ENCODE data around the gene TTLL13.

TTLL13 gene

DNA sequence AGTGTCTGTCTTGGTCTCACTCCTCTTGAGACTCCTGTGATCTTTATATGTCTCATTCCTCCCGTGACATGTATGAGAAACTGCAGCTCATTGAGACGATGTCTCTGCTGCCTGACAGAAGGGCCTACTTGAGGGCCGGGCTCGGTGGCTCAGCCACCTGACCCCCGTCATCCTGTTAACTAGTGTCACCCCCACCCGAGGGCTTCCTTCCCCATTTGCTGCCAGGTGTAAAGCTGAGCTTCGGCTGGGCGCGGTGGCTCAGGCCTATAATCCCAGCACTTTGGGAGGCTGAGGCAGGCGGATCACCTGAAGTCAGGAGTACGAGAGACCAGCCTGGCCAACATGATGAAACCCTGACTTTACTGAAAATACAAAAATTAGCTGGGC lies 35.5 kb upstream of the TTLL13 start:
- intact Hi-C loops (cut with DNase I), result no loop called here
- DNase-seq, result no peak

DNA sequence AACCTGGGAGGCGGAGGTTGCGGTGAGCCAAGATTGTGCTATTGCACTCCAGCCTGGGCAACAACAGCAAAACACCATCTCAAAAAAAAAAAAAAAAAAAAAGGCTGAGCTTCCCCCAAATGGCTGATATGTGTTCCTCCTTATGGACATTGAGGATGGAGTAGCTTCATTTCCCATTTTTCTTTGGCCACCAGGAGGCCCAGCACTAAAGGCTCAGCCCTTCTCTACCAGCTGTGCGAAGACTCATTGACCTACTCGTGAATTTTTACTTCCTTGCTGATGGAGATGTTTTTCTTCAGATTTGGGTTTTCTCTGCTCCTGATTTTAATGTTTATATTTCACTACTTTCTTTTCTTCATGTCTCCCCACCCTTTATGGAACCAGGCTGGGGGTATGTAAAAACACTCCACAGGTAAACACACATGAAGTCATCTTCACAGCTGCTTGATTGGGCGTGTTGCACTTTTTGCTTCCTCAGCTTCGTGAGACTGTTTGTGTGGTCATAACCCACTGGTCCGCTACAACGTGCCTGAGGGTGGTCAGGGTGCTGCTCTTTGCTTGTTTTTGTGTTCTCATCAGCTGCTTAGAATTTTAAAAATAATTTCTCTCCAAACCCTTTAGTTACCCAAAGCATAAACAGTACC lies 34.7 kb upstream of the TTLL13 start:
- intact Hi-C loops (cut with DNase I), result no loop called here
- no peak for DNase-seq

DNA sequence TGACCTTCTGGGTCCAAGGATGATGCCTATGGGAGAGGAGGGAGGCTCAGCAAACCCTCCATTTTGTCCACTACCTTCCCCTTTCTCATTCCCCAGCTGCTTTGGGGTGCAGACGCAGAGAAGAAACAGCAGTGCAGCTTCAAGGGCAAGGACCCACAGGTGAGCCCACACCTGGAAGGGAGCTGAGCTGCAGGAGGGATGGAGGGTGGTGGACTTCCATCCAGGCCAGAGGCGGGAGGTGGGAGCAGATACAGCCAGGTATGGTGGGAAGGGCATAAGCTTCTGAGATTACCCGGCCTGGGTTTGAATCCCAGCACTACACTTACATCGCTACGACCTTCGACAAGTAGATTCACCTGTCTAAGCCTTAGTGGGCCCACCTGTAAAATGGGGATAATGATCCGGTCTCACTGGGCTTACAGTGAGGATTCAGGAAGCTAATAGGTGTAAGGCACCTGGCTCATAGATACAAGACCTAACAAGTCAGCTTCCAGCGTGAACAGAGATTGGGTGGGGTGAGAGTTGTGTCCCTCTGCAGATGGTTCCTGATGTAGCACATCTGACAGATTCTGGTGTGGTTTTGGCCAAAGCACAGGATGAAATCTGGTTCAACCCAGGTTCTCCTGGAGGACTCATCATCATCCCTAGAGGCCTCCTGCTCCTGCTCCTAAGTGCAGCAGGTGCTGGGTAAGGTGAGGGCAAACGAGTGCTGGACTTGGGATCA lies 31.5 kb upstream of the TTLL13 start:
- intact Hi-C loops (cut with DNase I), result no loop called here

DNA sequence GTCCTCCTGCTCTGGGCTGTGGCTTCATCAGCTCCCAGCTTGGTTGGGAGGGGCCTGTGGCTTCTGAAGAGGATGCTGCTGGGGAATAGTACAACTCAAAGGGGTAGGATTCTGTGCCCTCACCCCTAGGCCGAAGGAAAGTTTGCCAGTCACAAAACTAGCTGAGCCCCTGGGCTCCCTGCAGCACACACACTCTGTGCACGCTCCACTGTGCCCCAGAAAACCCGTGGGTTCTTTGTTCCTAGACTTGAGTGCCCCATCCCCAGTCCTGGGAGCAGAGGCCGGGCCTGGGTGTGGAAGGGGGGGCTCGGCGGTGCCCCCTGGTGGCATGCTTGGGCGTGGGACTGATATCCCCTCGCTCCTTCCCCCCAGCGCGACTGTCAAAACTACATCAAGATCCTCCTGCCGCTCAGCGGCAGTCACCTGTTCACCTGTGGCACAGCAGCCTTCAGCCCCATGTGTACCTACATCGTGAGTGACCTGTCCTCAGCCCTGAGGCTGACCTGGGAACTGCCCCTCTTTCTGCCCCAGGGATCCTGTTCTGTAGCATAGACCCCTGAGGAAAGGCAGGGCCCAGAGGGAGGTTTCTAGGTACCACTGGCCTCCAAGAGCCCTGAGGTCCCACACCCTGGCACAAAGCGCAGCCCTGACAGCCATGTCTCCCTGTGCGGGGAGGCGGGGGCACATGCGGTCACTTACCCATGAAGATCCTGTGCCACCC lies 29.8 kb upstream of the TTLL13 start:
- intact Hi-C loops (cut with DNase I), result no loop called here
- DNase-seq, result peak in 27 of 42 donors; percentile 27 to 80 (median 51)

More for the DNA sequence above, 31.5 kb upstream of the TTLL13 start:
- DNase-seq, result no peak

DNA sequence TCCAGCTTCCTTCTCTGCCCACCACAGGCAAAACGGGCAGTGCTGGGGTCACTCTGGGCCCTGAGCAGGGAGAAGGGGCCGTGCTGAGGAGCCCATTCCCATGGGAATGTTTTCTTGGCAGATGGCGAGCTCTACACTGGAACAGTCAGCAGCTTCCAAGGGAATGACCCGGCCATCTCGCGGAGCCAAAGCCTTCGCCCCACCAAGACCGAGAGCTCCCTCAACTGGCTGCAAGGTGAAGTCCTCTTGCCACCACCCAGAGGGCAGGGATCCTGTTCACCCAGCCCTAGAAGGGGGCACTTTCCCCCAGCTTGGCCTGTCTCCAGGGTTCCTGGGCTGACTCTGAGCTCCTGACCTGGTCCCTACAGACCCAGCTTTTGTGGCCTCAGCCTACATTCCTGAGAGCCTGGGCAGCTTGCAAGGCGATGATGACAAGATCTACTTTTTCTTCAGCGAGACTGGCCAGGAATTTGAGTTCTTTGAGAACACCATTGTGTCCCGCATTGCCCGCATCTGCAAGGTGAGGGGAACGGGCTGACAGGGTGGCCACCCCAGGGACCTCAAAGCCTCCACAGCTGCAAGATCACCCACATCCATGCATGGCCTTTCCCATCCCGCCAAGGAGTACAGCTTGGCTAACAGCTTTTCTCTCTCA lies 28.0 kb upstream of the TTLL13 start:
- intact Hi-C loops (cut with DNase I), result no loop called here
- DNase-seq, result peak; percentile 69 to 91 (median 83)

DNA sequence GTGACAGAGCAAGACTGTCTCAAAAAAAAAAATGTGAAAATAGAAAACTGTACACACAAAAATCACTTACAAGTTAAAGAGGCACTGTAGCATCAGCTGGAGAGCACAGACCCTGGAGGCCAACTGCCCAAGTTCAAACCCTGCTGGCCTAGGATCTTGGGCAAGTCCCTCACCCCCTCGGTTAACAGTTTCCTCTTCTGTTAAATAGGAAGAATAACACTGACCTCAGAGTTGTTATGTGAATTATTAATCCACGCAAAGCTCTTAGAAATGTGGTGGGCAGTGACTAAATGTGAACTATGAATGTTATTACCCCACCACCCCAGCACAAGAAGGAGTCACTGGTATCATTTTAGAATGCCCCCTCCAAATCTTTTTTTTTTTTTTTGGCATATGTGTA lies 26.8 kb upstream of the TTLL13 start:
- no peak for DNase-seq
- intact Hi-C loops (cut with DNase I), result no loop called here

DNA sequence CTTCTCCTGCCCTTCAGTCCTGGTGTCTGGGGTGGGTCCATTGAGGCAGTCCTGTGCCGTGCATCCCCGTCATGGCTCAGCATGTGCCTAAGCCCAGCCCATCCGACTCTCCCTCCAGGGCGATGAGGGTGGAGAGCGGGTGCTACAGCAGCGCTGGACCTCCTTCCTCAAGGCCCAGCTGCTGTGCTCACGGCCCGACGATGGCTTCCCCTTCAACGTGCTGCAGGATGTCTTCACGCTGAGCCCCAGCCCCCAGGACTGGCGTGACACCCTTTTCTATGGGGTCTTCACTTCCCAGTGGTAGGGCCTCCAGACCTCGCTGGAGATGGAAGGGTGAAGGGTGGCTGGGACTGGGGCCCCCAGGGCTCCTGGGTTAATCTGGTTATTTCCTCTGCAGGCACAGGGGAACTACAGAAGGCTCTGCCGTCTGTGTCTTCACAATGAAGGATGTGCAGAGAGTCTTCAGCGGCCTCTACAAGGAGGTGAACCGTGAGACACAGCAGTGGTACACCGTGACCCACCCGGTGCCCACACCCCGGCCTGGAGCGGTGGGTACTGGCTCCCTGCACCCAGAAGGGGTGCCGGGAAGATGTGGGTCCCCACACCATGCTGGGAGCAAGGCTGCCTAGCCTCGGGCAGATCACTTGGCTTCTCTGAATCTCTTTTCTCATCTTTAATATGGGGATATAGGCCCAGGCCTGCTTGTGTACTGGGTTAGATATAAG lies 25.8 kb upstream of the TTLL13 start:
- no peak for DNase-seq
- intact Hi-C loops (cut with DNase I), result no loop called here

DNA sequence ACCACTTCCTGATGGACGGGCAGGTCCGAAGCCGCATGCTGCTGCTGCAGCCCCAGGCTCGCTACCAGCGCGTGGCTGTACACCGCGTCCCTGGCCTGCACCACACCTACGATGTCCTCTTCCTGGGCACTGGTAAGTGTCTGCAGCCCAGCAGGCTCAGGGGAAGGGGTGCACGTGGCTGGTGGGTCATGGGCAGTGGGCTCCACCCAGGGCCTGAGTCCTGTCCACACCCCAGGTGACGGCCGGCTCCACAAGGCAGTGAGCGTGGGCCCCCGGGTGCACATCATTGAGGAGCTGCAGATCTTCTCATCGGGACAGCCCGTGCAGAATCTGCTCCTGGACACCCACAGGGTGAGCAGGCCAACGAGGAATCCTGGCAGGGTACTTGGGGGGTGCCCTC lies 24.3 kb upstream of the TTLL13 start:
- DNase-seq, result no peak
- intact Hi-C loops (cut with DNase I), result no loop called here

DNA sequence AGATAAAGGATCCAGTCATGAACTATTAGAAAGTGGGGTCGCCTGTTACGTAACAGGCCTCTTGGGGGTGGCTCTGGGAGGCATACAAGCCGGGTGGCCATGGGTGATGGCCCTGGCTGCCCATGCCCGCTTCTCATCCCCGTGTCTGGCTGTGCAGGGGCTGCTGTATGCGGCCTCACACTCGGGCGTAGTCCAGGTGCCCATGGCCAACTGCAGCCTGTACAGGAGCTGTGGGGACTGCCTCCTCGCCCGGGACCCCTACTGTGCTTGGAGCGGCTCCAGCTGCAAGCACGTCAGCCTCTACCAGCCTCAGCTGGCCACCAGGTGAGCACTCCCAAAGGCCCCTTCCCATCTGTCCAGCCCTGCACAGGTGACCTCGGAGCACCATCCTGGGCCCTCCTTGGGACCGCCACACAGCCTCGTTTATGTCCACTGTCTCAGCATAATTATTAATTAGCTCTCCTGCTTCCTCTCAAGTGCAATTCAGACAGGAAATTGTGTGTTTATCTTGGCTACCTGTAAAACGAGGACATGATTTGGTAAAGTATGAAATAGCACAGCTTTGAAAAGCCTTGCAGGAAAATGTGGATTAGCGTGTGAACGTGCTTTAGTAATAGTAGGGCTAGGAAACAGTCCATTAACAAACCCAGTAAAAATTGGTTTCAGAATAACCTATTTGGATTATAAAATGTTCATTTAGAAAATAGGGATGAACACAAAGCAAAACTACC lies 23.7 kb upstream of the TTLL13 start:
- intact Hi-C loops (cut with DNase I), result no loop called here
- DNase-seq, result no peak

DNA sequence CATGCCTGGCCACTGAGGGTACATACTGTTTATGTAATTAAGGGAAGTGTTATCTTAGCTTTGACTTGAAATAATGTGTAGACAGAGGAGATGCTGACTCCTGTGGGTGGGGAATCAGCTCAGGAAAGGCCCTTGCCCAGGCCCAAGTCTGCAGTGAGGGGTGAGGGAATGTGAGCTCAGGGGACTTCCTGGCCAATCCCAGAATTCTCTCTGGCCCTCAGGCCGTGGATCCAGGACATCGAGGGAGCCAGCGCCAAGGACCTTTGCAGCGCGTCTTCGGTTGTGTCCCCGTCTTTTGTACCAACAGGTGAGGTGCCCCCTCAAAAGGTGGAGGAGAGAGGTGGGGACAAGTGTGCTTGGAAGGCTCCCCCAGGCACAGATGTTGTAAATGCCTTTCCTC lies 22.0 kb upstream of the TTLL13 start:
- intact Hi-C loops (cut with DNase I), result no loop called here
- DNase-seq, result no peak

DNA sequence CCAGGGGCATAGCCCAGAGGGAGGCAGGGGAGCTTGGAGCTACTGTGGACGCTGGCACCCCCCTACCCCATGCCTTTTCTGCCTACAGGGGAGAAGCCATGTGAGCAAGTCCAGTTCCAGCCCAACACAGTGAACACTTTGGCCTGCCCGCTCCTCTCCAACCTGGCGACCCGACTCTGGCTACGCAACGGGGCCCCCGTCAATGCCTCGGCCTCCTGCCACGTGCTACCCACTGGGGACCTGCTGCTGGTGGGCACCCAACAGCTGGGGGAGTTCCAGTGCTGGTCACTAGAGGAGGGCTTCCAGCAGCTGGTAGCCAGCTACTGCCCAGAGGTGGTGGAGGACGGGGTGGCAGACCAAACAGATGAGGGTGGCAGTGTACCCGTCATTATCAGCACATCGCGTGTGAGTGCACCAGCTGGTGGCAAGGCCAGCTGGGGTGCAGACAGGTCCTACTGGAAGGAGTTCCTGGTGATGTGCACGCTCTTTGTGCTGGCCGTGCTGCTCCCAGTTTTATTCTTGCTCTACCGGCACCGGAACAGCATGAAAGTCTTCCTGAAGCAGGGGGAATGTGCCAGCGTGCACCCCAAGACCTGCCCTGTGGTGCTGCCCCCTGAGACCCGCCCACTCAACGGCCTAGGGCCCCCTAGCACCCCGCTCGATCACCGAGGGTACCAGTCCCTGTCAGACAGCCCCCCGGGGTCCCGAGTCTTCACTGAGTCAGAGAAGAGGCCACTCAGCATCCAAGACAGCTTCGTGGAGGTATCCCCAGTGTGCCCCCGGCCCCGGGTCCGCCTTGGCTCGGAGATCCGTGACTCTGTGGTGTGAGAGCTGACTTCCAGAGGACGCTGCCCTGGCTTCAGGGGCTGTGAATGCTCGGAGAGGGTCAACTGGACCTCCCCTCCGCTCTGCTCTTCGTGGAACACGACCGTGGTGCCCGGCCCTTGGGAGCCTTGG lies 21.3 kb upstream of the TTLL13 start:
- intact Hi-C loops (cut with DNase I), result no loop called here
- DNase-seq, result no peak

DNA sequence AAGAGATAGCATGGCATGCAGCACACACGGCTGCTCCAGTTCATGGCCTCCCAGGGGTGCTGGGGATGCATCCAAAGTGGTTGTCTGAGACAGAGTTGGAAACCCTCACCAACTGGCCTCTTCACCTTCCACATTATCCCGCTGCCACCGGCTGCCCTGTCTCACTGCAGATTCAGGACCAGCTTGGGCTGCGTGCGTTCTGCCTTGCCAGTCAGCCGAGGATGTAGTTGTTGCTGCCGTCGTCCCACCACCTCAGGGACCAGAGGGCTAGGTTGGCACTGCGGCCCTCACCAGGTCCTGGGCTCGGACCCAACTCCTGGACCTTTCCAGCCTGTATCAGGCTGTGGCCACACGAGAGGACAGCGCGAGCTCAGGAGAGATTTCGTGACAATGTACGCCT lies 20.4 kb upstream of the TTLL13 start:
- intact Hi-C loops (cut with DNase I), result no loop called here

DNA sequence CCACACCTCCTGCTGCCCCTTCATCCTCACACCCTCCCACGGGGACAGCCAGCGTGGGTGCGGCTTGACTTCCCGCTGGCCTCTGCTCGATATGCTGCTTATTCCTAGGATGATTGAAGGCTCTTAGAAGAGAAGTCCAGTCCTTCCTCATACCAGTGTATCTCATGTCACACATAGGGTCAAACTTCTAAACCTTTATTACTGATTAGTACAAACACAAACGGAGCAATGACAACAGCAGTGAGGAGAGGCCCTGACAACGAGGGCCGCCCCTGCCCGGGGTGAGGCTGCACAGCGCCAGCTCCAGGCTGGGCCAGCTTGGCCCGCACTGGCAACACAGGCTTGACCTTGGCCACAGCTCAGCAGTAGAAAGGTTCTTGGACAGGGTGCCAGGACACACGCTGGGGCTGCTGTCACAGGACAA lies 19.3 kb upstream of the TTLL13 start:
- intact Hi-C loops (cut with DNase I), result no loop called here
- DNase-seq, result peak in 22 of 42 donors; percentile 31 to 76 (median 46)

More for the DNA sequence above, 20.4 kb upstream of the TTLL13 start:
- no peak for DNase-seq

DNA sequence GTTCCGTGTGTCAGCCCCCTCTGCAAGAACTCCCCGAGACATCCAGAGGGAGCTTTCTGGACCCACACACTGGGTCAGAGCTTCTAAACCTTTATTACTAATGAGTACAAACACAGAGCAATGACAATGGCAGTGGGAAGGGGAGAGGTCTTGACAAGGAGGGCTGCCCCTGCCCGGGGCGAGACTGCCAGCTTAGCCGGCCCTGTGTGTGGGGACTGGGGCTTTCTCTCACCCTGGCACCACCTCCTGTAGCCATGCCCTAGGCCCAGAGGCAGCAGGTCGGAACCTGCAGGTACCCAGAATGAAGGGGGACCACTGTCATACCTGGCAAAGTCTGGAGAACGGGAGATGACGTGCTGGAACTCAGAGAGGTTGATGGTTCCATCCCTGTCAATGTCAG lies 18.7 kb upstream of the TTLL13 start:
- DNase-seq, result no peak
- intact Hi-C loops (cut with DNase I), result no loop called here

DNA sequence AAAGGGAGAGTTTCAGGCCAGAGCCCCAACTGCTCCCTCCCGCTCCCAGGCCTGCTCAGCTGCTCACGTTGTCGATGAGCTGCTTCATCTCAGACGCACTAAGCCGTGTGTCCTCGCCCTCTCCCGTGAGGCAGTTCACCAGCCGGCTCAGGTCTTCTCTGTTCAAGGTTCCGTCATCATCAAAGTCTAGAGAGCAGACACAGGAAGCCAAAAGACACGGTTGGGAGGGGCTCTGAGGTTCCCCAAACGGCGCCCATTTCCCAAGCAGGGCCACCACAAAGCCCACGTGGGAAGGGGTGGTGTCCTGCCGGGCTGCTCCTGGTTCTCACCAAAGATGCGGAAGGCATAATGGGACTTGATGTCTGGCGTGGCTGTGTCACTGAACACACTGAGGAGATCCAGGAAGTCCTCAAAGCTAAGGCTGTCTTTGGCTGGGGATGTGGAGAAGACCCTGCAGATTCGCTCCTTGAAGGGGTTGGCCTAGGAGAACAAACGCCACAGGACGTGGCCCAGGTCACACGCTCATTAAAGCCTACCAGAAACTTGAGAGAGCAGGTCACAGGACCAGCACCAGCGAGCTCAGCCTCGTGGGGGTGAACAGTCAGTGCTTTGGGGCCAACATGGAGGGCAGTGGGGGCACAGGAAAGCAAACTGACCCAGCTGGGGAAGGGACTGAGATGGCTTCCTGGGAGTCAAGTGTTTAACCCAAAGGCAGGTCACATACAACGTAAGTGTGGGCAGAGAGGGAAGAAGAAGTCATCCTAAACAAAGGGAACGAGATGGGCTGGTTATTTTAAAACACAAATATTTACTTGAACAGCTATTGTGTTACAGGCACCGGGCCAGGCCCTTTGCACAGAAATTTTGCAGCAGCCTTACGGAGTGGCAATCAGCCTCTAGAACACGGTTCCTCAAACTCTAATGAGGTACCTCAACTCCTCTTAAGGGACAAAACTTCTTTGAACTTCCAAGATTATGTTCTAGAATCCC lies 18.0 kb upstream of the TTLL13 start:
- intact Hi-C loops (cut with DNase I), result no loop called here

DNA sequence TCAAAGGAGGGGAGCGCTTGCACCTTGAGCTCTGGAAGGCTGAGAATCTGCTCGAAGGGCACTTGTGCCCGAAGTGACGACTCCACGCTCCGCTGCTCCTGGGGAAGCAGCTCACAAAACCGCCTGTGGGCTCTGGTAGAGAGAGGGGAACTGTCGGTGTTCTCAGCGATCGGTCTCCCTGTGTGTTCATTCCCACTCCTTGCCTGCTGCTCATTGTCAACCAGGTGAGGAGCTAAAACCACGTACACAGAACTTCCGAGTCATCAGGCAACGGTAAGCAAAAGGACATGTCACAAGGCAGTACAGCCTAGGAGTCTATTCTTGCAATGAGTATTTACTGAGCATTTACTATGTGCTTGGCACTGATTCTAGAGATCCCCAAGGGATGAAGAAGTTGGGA lies 17.2 kb upstream of the TTLL13 start:
- DNase-seq, result no peak
- intact Hi-C loops (cut with DNase I), result no loop called here

More for the DNA sequence above, 18.0 kb upstream of the TTLL13 start:
- peak in 10 of 42 donors; percentile 18 to 55 (median 42) for DNase-seq

Data from head of caudate nucleus (tissue), 42 donors.